ENCODE data around the gene MCAM.

The MCAM gene, protein sequence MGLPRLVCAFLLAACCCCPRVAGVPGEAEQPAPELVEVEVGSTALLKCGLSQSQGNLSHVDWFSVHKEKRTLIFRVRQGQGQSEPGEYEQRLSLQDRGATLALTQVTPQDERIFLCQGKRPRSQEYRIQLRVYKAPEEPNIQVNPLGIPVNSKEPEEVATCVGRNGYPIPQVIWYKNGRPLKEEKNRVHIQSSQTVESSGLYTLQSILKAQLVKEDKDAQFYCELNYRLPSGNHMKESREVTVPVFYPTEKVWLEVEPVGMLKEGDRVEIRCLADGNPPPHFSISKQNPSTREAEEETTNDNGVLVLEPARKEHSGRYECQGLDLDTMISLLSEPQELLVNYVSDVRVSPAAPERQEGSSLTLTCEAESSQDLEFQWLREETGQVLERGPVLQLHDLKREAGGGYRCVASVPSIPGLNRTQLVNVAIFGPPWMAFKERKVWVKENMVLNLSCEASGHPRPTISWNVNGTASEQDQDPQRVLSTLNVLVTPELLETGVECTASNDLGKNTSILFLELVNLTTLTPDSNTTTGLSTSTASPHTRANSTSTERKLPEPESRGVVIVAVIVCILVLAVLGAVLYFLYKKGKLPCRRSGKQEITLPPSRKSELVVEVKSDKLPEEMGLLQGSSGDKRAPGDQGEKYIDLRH

GRCh38 chr11:119316729-119317591 is at the start of gene MCAM:
TSS of gene MCAM (minus strand) at chr11:119317130. CDS start at chr11:119317101, 29 bp downstream.
- TF ChIP-seq GATA3 (IDR thresholded peaks at IDR 0.05; ENCODE audit: low read depth, low read length) (no peak), GATA2 (IDR thresholded peaks at IDR 0.05; ENCODE audit: low read depth, low read length) (no peak)

GRCh38 chr11:119365071-119365591 is 48.2 kb upstream of the MCAM start:
- TF ChIP-seq GATA2 (IDR thresholded peaks at IDR 0.05; ENCODE audit: low read depth, low read length) = no peak
- TF ChIP-seq GATA3 (IDR thresholded peaks at IDR 0.05; ENCODE audit: low read depth, low read length) = no peak

DNA sequence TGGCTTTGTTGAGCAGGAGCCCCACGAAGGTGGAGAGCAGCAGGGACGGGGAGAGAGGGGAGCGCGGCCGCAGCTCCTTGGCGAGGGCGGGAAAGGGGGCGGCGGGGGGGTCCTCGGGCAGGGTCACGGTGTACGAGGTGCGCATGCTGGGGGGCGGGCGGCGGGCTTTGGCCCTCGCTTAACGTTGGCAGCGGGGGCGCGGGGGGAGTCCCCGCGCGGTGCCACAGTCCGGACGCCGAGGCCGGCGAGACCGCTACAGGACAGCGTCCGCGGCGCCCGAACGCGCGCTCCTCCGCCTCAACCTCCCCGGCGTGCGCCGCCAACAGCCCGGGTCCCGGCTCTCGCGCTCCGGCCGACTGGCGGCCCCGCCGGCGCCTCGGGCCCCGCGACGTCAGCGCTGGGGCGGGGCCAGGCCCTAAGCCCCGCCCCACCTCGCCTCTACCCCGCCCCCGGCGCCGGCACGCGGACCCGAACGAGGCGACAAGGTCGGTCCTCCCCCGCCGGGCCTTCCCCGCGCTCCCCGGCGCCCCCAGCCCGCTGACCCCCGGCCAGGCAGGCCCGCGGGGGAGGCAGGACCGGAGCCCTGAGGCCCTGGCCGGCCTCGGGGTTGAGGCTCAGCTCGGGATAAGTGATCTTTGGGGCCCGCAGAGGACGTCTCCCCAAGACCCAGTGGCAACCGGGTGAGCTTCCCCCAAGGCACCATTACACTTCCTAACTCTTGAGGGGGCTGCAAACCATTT is 47.1 kb upstream of the MCAM start:
- TF ChIP-seq GATA2 (IDR thresholded peaks at IDR 0.05; ENCODE audit: low read depth, low read length) = no peak
- no peak for TF ChIP-seq GATA3 (IDR thresholded peaks at IDR 0.05; ENCODE audit: low read depth, low read length)

DNA sequence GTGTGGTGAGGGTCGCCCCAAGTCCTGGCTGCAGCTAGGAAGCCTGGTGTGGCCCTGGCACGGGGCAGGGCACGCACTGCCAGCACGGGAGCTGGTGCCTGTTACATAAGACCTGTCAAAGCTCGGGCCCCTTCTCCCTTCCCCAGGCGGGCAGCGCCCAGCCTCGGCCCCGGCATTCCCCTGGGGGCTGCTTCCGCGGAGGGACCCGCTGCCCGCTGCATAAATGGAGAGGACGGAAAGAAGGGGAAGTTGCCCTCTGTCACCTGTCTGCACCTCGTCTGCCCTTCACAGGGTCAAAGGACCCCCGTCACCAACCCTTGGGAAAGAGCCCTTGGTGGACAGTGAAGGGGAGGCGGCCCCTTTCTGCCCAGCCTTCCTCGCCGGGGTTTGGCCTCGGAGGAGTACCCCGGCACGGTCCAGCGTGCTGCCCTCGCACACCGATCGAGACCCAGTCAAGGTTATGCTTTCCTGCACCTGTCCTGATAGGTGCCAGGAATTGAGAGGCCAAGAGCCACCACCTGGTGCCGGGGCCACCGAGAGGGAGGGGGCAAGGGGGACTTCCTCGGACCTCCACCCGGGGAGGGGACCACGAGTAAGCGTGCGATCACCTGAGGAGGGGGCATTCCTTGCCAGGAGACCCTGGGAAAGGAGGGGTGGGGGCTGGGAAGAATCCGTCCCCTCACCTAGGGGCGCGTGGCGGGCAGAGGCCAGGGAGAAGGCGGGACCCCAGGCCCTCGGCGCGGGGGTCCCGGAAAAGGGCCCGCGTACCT is 46.3 kb upstream of the MCAM start:
- TF ChIP-seq GATA2 (IDR thresholded peaks at IDR 0.05; ENCODE audit: low read depth, low read length) = no peak
- no peak for TF ChIP-seq GATA3 (IDR thresholded peaks at IDR 0.05; ENCODE audit: low read depth, low read length)

DNA sequence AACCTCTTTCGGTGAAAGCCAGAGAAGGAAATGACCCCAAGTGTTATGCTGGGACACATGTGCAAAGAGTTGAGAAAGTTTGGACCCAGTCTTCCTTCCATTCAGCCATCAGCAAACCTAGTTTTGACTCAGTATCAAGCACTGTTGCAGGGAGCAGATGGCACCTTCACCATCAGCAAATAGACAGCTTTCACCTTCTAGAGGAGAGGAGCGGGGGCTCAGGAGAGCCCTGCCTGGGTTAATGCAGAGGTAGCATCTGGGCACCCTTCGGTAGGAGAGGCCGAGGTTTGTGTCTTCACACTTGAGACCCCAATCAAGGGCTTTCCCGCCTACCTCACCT is 45.8 kb upstream of the MCAM start:
- TF ChIP-seq GATA2 (IDR thresholded peaks at IDR 0.05; ENCODE audit: low read depth, low read length) = no peak
- no peak for TF ChIP-seq GATA3 (IDR thresholded peaks at IDR 0.05; ENCODE audit: low read depth, low read length)

- TF ChIP-seq GATA3 (IDR thresholded peaks at IDR 0.05; ENCODE audit: low read depth, low read length) (no peak), GATA2 (IDR thresholded peaks at IDR 0.05; ENCODE audit: low read depth, low read length) (no peak)
Observed at GRCh38 chr11:119361941-119362725, 45.2 kb upstream of the MCAM start.

DNA sequence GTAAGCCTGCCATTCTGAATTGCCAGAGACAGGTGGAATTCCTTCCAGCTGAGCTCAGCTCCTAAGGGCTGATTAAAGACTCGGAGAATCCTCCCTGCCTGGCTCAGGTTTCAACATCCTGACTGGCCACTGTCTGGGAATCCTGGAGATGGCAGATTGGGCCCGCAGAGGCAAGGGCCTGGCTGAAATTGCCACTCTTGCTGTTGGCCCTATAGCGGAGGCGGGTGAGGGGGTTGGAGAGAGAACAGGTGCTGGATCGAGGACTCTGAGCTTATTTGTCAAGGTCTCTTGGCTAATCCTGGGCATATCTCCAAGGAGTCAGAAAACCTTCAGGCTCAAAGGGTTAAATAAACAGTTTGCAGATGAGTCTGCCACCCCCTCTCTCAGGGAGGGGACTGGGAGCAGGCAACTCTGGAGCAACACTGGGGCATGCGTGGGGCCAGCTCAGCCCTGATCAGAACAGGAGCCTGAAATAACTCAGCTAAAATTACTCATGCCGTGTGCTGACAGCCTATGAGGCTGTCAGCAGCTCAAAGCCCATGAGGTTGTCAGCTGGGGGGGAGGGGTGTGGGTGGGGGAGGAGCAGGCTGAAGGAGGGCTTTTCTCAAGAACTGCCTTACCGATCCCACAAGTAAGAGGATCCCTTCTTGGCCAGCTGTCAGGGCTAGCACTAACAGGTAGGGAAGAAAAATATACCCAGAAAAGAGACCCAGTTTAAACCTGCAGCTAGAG is 44.3 kb upstream of the MCAM start:
- TF ChIP-seq GATA2 (IDR thresholded peaks at IDR 0.05; ENCODE audit: low read depth, low read length) = no peak
- no peak for TF ChIP-seq GATA3 (IDR thresholded peaks at IDR 0.05; ENCODE audit: low read depth, low read length)

- TF ChIP-seq GATA2 (IDR thresholded peaks at IDR 0.05; ENCODE audit: low read depth, low read length) (no peak), GATA3 (IDR thresholded peaks at IDR 0.05; ENCODE audit: low read depth, low read length) (no peak)
Observed at GRCh38 chr11:119359365-119360214, 42.7 kb upstream of the MCAM start.

DNA sequence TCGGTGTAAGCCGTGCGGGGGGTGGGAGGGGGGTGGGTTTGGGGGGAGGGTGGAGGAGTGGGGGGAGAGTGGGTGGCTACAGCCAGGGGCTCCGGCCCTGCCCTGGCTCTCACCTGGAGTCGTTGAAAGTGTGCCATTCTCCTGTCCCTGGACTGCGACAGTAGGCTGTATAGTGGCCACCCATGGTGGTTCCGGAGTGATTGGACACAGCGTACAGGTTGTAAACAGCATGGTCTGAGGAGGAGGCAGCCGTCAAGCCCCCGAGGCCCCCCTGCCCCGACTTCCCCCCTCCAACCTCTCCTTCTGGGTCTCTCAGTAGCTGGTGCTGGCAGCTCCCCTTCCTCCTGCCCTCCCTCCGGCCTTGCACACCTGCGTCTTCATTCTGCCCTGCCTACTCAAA is 40.1 kb upstream of the MCAM start:
- no peak for TF ChIP-seq GATA2 (IDR thresholded peaks at IDR 0.05; ENCODE audit: low read depth, low read length)
- TF ChIP-seq GATA3 (IDR thresholded peaks at IDR 0.05; ENCODE audit: low read depth, low read length) = no peak

DNA sequence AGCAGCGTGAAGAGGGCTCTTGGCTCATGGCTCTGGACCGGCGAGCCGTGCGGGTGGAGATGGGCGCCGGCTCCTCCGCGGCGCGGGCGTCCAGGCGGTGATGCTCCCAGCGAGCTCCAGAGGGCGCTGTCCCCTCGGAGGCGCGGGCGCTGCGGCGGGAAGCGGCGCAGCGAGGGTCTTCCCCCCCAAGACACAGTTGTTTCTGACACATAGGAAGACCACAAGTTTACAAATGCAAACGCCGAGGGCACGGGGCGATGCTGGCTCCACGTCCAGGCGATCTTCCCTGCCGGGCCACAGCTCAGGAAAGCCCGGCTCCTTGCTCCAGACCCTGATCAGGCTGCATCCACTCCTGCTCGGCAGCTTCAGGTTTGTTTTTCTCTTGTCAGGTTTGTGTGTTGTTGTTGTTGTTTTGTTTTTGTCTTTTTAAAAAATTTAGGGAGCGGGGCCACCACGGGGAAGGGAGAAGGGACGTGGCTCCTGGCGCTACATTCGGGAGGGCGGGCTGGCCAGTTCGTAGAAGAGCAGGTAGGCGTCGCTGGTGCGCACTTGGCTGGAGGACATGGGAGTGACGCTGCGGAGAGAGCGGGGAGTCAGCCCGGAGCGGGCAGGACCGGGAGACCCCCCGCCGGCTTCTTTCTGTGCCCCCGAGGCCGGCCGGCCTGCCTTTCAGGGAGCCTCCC is 39.6 kb upstream of the MCAM start:
- no peak for TF ChIP-seq GATA3 (IDR thresholded peaks at IDR 0.05; ENCODE audit: low read depth, low read length)
- TF ChIP-seq GATA2 (IDR thresholded peaks at IDR 0.05; ENCODE audit: low read depth, low read length) = no peak

All from SH-SY5Y (cell line).